Tibial artery (tissue), 4 donors: ENCODE results near the gene CEND1.

Source experiments
- DNase-seq, 2 donors: peaks; one replicate each; pipeline ENCODE4 v3.0.0-alpha.2; 2019
- H3K27ac ChIP-seq, 2 donors: fragments of 200-600 bp; sonication (generic) in 1 of 2; 1 replicate in 1 of 2; 2 replicates in 1 of 2; pipeline ENCODE4 v1.5.1; 2018 to 2019; ENCODE audit warnings: mild to moderate bottlenecking in 1 of 2
- H3K27me3 ChIP-seq, 2 donors: fragments of 200-600 bp; sonication (generic) in 1 of 2; one replicate each; pipeline versions ENCODE4 v1.5.1 to v1.6.0; 2016 to 2019
- H3K36me3 ChIP-seq, 3 donors: fragments of 200-600 bp; sonication (generic) in 2 of 3; one replicate each; pipeline ENCODE4 v1.5.1; 2016 to 2019; ENCODE audit warnings: mild to moderate bottlenecking in 2 of 3
- H3K4me1 ChIP-seq, 4 donors: fragments of 200-600 bp; sonication (generic) in 2 of 4; 1 replicate in 3 of 4; 2 replicates in 1 of 4; pipeline ENCODE4 v1.5.1; 2016 to 2019
- H3K4me3 ChIP-seq, 2 donors: fragments of 200-600 bp; sonication (generic) in 1 of 2; 1 replicate in 1 of 2; 2 replicates in 1 of 2; pipeline ENCODE4 v1.5.1; 2018 to 2019; ENCODE audit warnings: mild to moderate bottlenecking in 2 of 2
- H3K9me3 ChIP-seq, 3 donors: fragments of 200-600 bp; sonication (generic) in 1 of 3; one replicate each; pipeline ENCODE4 v1.5.1; 2016 to 2019
- intact Hi-C: fragments of 100-400 bp; cut with DNase I; formaldehyde crosslinking; loops from one replicate; pipeline ENCODE4 v1.15.0; 2023; ENCODE audit warnings: low total_unique reads
- TF ChIP-seq, protein P1 (sequence below), 2 experiments: fragments of 200-600 bp in 1 of 2; fragments of 450-650 bp in 1 of 2; IDR thresholded peaks; one replicate each; pipeline ENCODE4 v1.5.1; 2017 to 2019; ENCODE audit warnings: antibody characterized with exemption in 2 of 2, mild to moderate bottlenecking in 1 of 2, moderate library complexity in 1 of 2

Gene CEND1

DNA sequence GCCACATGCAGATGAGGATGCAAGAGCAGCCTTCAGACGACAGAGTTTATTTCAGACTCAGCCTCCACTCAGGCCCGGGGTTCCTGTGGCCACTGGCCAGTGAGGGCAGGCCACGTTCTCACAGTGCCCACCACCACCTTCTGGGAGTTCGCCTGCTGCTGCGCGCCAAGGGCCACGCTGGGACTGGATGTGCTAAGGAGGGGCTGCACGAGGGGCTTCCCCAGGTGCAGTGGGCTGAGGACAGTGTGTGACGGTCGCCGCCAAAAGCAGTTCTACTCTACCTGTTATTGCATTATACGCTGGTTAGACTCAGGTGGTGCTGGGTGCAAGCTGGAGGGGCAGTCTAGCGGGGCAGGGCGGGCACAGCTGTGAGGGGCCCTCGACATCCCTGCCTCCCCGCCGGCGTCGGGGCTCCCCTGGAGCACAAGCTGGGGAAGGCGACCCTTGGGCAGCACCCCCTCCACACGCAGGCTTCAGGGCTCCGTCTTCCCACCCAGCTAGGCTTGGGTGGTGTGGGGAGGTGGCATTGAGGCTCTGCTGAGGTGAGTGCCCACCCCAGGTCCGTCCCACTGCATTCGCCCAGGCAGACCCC lies 2.7 kb downstream of the CEND1 start:
- TF ChIP-seq, protein P1, sequence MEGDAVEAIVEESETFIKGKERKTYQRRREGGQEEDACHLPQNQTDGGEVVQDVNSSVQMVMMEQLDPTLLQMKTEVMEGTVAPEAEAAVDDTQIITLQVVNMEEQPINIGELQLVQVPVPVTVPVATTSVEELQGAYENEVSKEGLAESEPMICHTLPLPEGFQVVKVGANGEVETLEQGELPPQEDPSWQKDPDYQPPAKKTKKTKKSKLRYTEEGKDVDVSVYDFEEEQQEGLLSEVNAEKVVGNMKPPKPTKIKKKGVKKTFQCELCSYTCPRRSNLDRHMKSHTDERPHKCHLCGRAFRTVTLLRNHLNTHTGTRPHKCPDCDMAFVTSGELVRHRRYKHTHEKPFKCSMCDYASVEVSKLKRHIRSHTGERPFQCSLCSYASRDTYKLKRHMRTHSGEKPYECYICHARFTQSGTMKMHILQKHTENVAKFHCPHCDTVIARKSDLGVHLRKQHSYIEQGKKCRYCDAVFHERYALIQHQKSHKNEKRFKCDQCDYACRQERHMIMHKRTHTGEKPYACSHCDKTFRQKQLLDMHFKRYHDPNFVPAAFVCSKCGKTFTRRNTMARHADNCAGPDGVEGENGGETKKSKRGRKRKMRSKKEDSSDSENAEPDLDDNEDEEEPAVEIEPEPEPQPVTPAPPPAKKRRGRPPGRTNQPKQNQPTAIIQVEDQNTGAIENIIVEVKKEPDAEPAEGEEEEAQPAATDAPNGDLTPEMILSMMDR (IDR thresholded peaks at IDR 0.05), result no peak
- Histone ChIP-seq H3K27ac (no peak overlapping the region), H3K4me1 (peaks cover 0 to 19% (median 11%) of the 10 kb centered on the region in 4 donors), H3K27me3 (peaks cover 0 to 53% of the 10 kb centered on the region in 2 donors), H3K9me3 (no peaks in the 10 kb centered on the region), H3K36me3 (peaks cover 0 to 10% (median 5%) of the 10 kb centered on the region in 3 donors), H3K4me3 (no peak overlapping the region)
- intact Hi-C loops, result no loop called here
- no peak for DNase-seq

DNA sequence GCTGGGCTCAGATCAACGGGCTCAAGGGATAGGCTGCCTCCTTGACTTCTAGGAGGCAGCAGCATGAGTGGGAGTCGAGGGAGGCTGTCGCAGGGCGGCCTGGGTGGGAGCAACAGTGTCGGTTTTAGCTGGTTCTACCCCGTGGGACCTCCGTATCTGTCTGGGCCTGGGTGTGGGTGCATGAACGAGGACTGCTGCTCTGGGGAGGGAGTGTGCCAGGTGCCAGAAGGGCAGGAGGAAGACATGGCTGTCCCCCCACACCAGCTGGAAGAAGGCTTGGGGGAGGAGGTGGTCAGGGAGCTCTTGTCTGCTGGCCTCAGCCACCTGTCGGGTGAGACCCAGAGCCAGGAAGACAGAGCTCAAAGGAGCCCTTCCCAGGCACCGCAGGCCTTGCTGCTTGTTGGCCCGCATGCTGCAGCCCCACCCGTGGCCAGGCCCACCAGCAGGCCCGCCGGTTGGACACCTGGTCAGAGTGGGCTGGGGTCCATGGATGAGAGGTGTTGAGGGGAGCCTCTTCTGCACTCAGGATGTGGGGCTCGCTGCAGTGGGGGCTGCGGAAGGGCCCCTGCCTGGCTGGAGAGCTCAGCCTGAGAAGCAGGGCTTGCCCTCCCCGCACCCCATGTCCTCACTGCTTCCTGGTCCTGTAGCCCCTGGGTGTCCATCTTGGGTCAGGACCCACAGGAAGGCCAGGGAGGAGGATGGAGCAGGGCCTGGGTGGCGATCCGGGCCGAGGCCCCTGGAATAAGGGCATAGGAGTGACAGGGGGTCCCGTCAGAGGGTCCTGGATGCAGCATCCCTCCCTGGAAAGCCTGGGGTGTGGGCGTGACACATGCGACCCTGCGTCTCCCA lies 3.4 kb downstream of the CEND1 start:
- TF ChIP-seq, protein P1 (IDR thresholded peaks at IDR 0.05), result no peak
- DNase-seq, result no peak
- Histone ChIP-seq H3K9me3 (no peaks in the 10 kb centered on the region), H3K4me1 (peaks cover 0 to 19% (median 11%) of the 10 kb centered on the region in 4 donors), H3K4me3 (no peak overlapping the region), H3K36me3 (peaks cover 0 to 3% (median 0%) of the 10 kb centered on the region in 3 donors), H3K27ac (no peak overlapping the region), H3K27me3 (peaks cover 0 to 53% of the 10 kb centered on the region in 2 donors)
- intact Hi-C loops, result no loop called here

DNA sequence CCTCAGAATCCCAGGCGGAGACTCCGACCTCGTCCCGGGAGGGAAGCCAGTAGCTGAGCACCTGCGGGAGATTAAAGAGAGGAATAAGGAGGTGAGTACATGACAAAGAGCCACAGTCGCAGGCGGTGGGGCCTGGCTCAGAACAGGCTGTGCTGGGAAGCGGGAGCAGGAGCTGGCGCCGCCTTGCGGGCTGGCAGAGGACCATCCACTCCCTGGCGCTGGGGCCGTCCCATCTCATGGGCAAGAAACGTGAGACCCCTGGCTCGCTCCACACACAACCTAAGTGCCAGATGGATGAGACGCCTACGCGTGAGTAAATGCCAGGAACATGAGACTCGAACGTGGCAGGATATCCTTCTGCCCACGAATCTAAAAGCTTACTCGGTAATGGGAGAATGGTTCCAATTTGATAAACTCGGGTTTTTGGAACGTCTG lies 6.3 kb downstream of the CEND1 start:
- Histone ChIP-seq H3K4me1 (peaks cover 0 to 16% (median 4%) of the 10 kb centered on the region in 4 donors), H3K27me3 (peaks cover 0 to 29% of the 10 kb centered on the region in 2 donors), H3K27ac (peak overlapping the region in 1 of 2 donors; percentile 52), H3K4me3 (no peak overlapping the region), H3K36me3 (peaks cover 0 to 5% (median 0%) of the 10 kb centered on the region in 3 donors), H3K9me3 (no peaks in the 10 kb centered on the region)
- intact Hi-C loops, result no loop called here
- peak; percentile 71 to 88 for DNase-seq
- TF ChIP-seq, protein P1 (IDR thresholded peaks at IDR 0.05), result peak; percentile 18 to 30

DNA sequence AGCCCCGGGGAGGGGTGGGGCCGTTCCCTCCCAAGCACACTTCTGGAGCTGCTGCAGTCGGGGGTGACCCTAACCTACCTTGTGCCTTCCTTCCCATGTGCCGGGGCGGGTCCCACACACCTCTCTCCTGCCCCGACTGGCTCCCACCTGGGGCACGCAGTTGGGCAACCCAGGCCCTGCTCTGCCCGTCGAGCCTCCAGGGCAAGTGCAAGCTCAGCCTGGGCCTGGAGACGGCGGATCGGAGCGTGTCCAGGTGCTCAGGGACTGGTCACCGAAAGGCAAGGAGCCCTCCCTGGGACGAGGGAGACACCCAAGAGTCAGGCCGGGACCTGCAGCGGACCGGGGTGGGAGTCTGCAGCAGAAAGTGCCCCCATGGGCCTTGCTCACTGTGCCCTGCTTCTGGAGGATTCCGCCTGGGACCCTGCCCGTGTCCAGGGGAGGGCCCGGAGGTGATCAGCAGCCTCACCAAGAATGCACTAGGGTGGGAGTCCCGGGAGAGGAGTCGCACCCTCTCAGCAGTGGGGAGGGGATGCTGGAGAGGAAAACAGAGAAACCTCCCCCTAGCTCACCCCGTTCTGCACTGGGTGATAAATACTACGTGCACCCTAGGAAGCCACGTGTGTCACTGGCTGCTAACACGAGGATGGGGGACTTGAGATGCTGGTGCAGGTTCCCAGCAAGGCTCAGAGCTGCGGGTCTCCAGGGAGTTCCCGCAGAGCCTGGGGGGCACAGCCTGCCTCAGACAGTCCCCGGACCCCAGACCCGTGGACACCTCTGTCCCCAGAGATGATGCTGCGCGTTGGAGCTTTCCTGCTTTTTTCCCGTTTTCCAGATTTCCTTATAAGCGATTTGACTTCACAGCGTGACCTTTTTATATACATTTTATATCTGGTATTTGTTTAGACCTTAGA lies 7.4 kb downstream of the CEND1 start:
- Histone ChIP-seq H3K4me1 (peaks cover 0 to 25% (median 12%) of the 10 kb centered on the region in 4 donors), H3K4me3 (no peak overlapping the region), H3K9me3 (no peaks in the 10 kb centered on the region), H3K27ac (no peak overlapping the region), H3K27me3 (peaks cover 0 to 18% of the 10 kb centered on the region in 2 donors), H3K36me3 (peaks cover 0 to 5% (median 0%) of the 10 kb centered on the region in 3 donors)
- TF ChIP-seq, protein P1 (IDR thresholded peaks at IDR 0.05), result no peak
- no peak for DNase-seq
- intact Hi-C loops, result no loop called here

DNA sequence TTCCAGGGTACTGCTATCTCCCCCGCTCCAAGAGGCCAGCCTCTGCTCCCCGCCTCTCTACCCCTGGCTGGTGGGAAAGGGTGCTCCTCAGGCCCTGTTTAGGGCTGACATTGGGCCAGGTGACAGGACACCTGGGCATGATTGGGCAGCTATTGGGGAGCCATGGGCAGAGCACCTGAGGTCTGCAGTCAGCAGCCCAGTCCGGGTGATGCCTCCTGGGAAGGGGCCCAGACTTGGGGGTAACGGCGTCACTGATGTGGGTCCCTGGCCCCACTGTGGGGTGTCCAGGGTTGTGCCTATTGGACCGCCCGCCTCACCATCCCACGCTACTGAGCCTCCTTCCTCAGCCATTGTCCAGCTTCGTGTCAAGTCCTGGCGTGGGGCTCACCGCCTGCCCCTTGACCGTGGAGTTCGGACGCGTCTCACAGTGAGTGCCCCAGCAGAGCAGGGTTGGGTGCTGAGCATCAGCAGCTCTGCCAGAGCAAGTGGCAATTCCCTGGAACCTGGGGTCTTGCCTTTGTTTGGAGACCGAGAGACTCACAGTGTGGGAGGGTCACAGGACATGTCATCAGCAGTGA lies 9.8 kb downstream of the CEND1 start:
- TF ChIP-seq, protein P1 (IDR thresholded peaks at IDR 0.05), result no peak
- Histone ChIP-seq H3K27ac (no peak overlapping the region), H3K9me3 (no peaks in the 10 kb centered on the region), H3K36me3 (peaks cover 0 to 5% (median 0%) of the 10 kb centered on the region in 3 donors), H3K27me3 (no peaks in the 10 kb centered on the region), H3K4me1 (peaks cover 0 to 43% (median 29%) of the 10 kb centered on the region in 4 donors), H3K4me3 (no peak overlapping the region)
- intact Hi-C loops, result no loop called here
- DNase-seq, result no peak
